Stimulated activated CD4-positive, alpha-beta T cell treated with anti-CD3 and anti-CD28 coated beads, Interleukin-1b, Interleukin-23, amount 100 ng/mL, for 48 hours (primary cell): ENCODE results near the gene CSE1L.
"Not testable (repeated sequence)": the region's sequence is repeated elsewhere in the genome, so short reads cannot be mapped to it uniquely, and the experiment has no call there.

ENCODE experiments used
- DNase-seq: peaks from one replicate; pipeline ENCODE4 v3.0.0-alpha.2; 2020

Gene CSE1L

GRCh38 chr20:49134797-49135196, 88.7 kb downstream of the CSE1L start:
- not testable (repeated sequence) for DNase-seq

- DNase-seq: no peak
These were observed 90.9 kb downstream of the CSE1L start for GRCh38 chr20:49136817-49137571.

- no peak for DNase-seq
These were observed 92.3 kb downstream of the CSE1L start for GRCh38 chr20:49138431-49138830.

- DNase-seq: no peak
These were observed 94.3 kb downstream of the CSE1L start for GRCh38 chr20:49140411-49140810.

GRCh38 chr20:49140834-49141233, 94.7 kb downstream of the CSE1L start:
- no peak for DNase-seq
